ENCODE results near the gene C10orf90. TPM values are rescaled to one million over a fixed set of nuclear protein-coding genes. Genes with fewer than 3 reads are reported as not detected.

The C10orf90 gene
- total RNA-seq, 1 donor from 2014 or later = 0.72 TPM

DNA sequence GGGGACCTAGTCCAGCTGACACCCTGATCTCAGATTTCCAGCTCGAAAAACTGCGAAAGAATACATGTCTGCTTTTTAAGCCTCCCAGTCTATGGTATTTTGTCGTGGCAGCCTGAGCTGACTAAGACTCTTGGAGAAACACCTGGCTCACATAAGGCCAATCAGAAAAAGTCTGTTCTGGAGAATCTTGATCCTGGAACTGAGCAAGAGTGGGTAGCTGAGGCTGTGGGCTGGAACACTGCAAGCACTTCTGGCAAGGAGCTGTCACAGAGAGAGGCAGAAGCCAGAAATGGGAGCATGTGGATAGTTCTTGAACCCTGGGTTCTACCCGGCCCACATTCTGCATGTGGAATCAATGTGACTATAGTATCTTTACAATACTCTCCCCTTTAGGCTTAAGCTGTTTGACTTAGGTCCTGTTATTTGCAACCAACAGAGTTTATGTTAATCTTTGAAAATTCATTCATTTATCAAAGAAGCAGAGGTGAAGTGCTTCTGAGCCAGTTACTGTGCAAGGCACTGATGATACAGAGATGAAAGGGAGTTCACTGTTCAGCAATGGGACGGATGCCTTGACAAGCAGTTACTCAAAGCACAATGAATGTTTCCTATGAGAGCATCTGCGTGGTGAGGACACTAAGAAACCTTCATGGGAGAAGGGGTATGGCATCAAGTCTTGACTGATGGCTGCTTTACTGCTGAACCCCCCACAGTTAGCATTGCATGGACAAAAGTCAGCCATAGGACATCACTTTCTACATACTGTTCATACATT lies 4.4 kb upstream of the C10orf90 start:
- DNase-seq (ENCODE audit: low read depth) = no peak

DNA sequence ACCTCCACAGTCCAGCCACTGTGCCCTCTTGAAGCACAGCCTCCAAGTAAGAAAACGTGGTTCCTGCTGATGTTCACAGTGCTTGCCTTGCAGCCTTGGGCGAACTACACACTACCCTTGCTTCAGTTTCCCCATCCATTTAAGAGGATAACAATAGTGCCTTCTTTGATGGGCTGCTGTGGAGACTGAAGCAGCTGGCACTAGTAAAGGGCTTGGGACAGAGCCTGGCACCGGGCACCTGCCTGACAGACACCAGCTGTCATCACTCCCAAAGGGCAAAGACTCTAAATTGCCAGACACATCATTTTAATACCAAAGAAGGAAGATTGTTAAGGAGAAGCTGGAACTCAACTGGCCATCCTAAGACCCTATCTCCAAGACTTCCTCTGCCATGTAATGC lies 3.1 kb upstream of the C10orf90 start:
- DNase-seq (ENCODE audit: low read depth) = peak; percentile 47

DNA sequence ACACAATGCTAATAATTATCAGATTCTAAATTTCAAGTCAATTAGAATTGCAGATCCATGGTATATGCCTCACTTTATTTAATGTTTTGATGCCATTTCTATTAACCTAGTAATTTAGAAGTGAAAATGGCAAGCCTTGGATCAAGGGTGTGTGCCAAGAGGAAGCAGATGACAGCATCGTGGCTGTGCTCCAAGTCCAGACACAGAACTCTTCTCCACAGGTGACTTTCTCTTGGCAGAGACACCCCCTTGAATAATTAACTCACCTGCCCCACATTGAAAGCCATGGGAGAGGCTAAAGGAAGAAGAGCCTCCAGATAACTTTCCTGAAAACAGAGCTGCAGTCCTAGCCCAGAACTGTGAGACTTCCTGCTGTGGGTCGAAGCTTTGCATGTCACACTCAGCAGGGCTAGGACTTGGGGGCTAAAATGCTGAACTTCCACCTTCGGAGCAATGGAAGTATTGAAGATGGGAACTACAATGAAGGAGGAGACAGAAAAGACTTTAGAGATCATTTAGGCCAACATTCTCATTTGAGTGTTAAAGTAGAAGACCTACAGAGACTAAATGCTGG lies 996 bp upstream of the C10orf90 start:
- DNase-seq (ENCODE audit: low read depth) = no peak

- DNase-seq (ENCODE audit: low read depth) = peak; percentile 44
Observed at GRCh38 chr10:126670895-126671261, 385 bp upstream of the C10orf90 start.

DNA sequence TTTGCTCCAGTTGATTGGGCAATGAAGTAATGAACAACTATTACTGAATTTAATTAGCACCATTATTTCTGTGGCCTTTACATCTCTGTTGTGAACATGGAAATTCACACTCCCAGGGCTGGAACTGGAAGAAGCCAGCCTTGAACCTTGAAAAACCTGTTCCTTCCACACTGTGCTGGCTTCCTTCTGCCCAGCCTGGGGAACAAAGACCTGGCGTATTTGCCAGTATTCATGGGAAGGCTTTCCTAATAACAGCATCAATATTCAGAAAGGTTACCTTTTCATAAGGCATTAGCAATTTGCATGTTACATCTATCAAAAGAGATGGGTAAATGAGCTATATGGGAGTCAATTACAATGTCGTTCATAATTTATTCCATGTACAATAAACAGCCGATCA lies 1.3 kb downstream of the C10orf90 start:
- no peak for DNase-seq (ENCODE audit: low read depth)

DNA sequence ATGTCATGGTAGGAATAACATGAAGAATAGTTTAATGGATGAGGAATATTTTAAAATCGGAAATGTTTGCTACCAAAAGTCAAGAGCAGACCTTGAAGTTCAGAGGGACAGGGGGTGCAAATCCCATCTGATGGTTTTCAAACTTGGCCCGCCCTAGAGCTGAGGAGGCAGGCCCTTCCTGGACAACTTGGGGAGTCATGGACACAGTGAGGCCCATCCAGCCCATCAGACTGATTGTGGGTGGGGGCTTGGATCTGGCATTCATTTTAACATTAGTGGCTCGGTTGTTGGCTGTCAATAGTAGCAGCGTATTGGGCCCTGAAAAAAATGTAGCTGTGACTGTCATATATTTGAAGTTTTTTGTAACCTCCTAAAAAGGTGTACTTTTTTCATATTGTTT lies 2.0 kb downstream of the C10orf90 start:
- DNase-seq (ENCODE audit: low read depth) = no peak

- no peak for DNase-seq (ENCODE audit: low read depth)
Observed at GRCh38 chr10:126667568-126667967, 2.9 kb downstream of the C10orf90 start.

DNA sequence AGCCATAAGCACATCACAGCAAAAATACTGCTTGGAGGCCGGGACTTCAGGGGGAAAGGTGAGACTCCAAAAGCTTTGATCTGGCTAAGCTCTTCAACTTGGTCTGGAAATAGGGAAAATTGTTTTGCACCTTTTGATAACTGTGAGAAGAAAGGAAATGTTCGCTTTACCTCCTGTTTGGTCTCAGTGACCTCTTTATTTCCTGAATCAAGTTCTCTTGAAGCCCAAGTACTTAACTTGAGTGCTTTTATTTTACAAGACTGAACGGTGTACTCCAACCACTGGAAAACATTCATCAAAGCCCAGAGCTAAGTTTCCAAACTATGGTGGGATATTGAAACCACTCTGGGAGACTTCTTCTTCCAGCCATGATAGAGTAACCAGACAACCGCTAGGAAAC lies 5.3 kb downstream of the C10orf90 start:
- no peak for DNase-seq (ENCODE audit: low read depth)

DNA sequence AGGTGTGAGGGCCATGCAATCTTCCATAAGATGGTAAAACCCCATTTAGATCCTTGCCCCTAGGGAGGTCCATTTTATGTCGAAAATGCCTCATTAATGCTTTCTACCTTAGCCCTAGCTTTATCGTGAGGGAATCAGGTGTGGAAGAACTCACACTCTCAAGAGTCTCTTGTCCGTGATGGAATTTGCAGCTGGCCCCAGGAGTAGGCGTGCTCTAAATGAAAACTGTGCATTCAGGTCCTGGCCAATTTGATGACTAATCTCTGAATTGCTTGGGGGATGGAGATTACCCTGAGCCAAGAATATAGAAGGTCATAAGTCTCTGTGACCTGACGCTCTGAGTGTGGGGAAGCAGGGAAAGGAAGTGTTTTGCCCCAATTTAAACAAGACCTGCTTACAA lies 6.6 kb downstream of the C10orf90 start:
- DNase-seq (ENCODE audit: low read depth) = no peak

- peak; percentile 76 for DNase-seq (ENCODE audit: low read depth)
Observed at GRCh38 chr10:126663328-126663727, 7.2 kb downstream of the C10orf90 start.

GRCh38 chr10:126661841-126662515 lies 8.5 kb downstream of the C10orf90 start:
- peak; percentile 31 for DNase-seq (ENCODE audit: low read depth)

- DNase-seq (ENCODE audit: low read depth) = peak; percentile 65
Observed at GRCh38 chr10:126661356-126661755, 9.1 kb downstream of the C10orf90 start.

GRCh38 chr10:126659750-126660149 lies 10.7 kb downstream of the C10orf90 start:
- DNase-seq (ENCODE audit: low read depth) = no peak

GRCh38 chr10:126658928-126659327 lies 11.6 kb downstream of the C10orf90 start:
- DNase-seq (ENCODE audit: low read depth) = no peak

DNA sequence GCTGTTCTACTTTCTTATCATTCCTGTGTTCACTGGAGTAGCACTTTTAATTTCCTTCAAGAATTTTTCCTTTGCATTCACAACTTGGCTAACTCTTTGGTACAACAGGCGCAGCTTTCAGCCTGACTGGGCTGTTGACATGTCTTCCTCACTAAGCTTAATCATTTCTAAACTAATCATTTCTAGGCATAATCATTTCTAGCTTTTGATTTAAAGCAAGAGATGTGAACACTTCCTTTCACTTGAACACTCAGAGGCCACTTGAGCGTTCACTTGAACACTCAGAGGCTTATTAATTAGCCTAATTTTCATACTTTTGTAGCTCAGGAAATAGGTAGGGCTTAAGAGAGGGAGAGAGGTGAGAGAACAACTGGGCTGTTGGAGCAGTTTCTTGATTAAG lies 15.9 kb downstream of the C10orf90 start:
- DNase-seq (ENCODE audit: low read depth) = no peak

DNA sequence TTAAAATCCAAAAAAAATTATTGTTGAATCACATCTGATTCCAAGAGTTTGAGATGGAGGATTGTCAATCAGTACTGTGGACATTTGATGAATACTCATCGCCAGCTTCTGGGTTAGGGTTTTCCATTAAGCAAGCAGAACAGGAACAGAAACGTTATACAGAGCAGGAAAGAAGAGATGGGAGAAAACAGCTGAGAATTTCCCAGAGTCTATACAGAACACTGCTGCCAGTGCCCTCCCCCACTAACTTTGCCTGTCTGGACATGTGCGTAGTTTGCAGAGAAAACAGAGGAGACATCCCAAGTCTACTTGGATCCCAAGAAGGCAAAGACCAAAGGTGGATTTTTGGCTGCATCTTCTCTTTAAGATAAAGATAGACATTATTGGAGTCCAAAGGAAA lies 19.0 kb downstream of the C10orf90 start:
- peak; percentile 64 for DNase-seq (ENCODE audit: low read depth)

- DNase-seq (ENCODE audit: low read depth) = peak; percentile 32
Observed at GRCh38 chr10:126650161-126650560, 20.3 kb downstream of the C10orf90 start.

- no peak for DNase-seq (ENCODE audit: low read depth)
Observed at GRCh38 chr10:126647116-126647515, 23.4 kb downstream of the C10orf90 start.

DNA sequence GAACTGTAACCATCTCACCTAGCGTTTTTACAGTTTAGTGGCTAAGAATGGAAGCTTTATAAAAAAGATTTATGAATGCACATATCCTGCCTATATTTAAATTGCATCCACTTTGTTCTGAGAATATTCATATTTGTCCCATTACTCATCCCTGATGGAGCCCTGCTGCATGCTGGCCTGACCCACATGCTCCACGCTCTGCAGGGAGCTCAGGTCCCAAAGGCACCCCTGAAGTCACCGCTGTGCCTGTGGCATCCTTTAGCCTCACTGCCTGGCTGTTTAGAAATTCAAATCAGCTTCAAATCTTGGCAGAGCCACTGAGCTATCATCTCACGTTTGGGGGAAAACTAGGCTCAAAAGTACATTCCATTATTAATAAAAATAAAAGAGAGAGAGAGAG lies 24.4 kb downstream of the C10orf90 start:
- DNase-seq (ENCODE audit: low read depth) = no peak

GRCh38 chr10:126640401-126640800 lies 30.1 kb downstream of the C10orf90 start:
- peak; percentile 42 for DNase-seq (ENCODE audit: low read depth)

- DNase-seq (ENCODE audit: low read depth) = no peak
Observed at GRCh38 chr10:126639084-126639483, 31.4 kb downstream of the C10orf90 start.

DNA sequence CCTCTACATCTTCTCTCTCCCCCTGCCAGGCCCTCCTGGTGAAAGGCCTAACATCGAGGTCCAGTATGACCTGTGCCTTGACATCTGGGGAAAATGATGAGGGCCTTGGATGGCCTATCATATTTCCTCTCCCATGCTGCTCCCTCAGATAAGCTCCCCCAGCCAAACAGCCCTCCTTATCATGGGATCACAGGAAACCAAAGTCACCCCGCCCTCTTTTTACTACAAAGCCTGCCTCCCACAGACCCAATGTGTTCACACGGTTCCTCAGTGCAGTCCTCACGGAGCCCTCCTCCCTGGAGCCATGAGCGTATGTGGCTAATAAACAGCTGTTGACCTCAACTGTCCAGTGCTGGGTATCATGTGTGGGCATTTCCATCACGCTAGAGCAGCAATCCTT lies 32.0 kb downstream of the C10orf90 start:
- DNase-seq (ENCODE audit: low read depth) = no peak

- DNase-seq (ENCODE audit: low read depth) = no peak
Observed at GRCh38 chr10:126637501-126637900, 33.0 kb downstream of the C10orf90 start.

Data from myocyte (in vitro differentiated cells).